HG03378 (cell line): ENCODE measurements around the gene TGFBR3L.
"Not testable (repeated sequence)": the region's sequence is repeated elsewhere in the genome, so short reads cannot be mapped to it uniquely, and the experiment has no call there.

ENCODE experiments used
- ATAC-seq: cut with Tn5 transposase; IDR thresholded peaks from one replicate; pipeline ENCODE4 v1.9.1; 2021; ENCODE audit warnings: mild to moderate bottlenecking, moderate library complexity; ENCODE audit not compliant: unreplicated experiment

TGFBR3L gene

DNA sequence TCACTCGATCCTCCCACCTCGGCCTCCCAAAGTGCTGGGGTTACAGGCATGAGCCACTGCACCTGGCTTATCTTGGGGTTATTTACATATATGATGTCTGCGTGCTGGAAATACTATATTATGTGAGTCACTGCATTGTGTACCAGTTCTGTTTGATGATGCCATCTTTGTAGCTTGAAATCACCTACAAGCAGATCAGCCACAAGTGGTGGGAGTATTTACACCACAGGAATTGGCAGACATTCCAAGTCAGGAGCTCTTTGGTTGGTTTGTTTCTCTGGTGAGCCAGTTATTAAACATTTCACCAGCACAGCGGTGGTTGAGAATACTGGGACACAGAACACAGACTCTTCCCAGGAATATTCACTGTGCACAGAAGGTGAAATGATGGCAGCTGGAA is 33.3 kb downstream of the TGFBR3L start:
- ATAC-seq = no peak

DNA sequence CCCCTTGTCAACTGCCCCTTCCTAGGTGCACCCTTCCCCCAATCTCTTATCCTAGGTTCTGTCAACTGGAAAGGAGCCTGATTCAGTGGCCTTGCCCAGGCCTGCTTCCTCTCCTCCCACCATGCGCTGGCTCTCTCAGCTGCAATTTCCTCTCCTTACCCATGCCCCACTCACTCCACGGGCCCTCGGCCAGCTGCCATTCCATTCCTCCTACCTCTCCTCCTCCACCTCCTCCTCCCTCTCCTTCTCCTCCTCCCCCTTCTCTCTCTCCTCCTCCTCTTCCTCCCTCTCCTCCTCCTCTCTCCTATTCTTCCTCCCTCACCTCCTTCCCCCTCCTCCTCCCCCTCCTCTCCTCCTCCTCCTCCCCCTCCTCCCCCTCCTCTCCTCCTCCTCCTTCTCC is 38.4 kb downstream of the TGFBR3L start:
- ATAC-seq = no peak

DNA sequence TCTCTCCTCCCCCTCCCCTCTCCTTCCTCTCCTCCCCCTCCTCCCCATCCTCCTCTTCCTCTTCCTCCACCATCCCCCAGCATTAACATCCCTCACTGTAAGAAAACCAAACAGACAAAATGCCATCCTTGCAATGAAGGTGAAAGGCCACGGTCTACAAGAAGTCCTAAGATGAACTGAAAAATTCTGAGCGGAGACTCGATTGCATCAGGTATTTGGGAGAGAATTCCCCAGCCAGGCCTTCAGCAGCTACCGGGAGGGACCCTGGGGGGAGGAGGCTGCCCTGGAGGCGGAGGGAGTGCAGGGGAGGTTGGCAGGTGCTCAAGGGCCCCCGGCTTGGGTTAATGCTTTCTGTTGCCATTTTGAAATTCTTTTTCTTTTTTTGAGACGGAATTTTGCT is 38.9 kb downstream of the TGFBR3L start:
- ATAC-seq = no peak

DNA sequence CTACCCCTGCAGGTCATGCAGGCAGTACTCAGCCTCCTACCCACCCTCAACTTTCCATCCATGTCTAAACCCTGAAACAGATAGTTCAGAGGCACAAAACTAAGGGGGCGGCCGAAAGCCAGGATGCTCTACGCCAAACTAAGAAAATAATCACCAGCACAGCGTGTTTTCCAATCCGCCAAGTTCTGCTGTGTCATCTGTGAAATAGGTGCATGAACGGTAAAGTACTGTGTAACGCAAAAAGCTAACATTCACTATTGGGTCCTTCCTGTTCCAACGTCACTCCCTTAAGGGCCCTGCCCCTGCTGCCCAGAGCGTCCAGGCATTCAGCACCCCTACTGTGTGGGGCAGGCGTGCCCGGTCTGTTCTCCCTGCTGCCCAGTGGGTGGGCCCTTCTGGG is 41.1 kb downstream of the TGFBR3L start:
- ATAC-seq = no peak

DNA sequence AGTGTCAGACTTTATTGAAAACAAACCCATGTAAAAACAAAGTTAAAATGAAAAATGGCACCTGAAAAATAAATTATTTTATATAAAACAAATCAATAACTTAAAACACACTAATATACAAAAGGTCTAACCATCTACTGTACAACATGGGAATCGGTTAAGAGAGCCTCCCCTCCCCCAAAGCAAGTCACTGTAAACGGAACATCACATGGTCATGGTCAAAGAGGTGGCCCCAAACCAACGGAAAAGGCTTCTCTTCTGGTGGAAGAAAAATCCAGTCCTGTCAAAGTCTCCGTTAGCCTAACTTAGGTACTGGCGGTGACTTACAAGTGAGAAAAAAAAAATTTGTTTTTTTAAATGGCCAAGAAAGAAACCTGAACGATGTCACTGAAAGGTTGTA is 44.6 kb downstream of the TGFBR3L start:
- ATAC-seq = no peak

DNA sequence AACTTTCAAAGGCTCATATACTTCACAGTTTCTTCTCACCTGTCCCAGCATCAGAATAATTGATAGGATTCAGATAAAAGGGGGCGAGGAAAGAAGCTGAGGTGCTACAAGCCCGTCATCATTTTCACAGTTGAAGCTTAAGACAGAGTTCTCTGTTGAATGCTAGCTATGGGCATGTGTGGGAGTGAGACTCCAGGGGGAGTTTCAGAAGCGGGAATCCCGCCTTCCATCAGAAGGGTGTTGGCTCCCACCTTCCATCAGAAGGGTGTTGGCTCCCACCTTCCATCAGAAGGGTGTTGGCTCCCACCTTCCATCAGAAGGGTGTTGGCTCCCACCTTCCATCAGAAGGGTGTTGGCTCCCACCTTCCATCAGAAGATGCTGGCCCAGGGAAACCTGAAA is 46.5 kb downstream of the TGFBR3L start:
- not testable (repeated sequence) for ATAC-seq

DNA sequence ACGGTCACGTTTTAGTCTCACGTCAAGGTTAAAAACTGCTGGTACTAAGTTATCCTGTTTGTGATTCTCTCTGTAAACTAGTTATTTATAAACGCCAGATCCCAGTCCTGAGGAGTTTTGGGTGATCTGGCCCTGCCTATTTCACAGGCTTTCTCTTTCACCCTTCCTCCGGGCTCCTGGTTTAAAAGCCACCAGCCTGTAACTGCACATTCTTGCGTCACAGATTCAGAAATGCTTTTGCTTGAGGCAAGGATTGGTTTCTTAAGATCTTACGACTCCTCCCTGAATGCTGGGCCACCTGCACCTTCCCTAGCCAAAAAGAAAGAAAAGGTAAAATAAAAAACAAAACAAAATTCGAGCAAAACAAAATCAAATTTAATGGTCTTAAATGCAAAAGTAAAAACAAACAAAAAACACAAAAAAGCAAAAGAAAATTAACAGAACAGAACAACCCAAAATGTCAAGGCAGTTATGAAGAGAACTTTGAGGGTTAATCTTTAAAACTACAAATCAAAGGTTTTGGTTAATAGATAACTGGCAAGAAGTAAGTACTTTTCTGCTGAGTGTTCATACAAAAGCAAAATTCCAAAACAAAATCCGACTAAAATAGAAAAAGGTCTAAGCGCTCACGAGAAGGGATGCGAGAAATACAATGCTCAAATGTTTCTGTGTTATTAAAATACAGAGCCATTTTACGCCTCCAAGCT is 47.4 kb downstream of the TGFBR3L start:
- ATAC-seq = no peak

DNA sequence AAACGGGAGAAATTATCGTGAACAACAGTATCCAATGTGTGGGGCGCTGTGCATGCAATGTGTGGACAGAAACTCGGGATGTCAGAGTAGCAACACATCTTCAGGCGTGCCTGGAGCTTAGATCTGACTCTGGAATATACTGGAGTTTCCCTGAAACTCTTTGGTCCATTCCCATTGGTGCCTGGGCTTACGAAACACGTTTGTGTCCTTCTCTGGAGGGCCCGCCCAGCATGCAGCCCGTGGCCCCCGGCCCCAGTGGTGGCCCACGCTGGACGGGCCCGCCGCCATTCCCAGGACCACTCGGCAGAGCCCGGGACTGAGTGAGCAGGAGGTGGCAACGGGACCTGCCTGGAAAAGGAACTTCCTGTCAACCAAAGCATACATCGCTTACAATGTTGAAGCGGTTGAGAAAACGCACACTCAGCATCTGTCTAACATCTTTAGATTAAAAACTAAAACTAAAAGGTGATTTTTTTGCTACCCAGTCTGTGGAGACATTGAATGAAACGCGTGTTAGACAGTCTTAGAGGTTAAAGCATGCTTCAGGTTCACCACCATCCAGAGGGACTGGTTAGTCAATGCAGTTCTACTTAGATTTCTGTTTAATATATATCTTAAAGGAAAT is 48.1 kb downstream of the TGFBR3L start:
- ATAC-seq = no peak

DNA sequence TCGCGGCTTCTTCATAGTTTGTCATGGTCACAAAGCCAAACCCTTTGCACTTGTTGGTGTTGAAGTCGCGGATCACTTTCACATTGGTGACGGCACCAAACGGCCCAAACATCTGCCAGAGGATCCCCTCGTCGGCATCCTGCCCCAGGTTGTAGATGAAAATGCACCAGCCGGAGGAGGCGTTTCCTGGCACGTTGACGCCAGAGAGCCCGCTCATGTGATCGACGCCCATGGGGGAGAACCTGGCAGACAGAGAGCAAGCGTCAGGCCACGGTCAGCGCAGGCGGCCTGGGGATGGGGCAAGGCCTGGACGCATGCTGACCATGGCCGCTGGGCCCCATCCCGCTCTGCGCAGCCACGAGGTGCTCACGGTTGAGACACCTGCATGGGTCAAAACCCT is 48.9 kb downstream of the TGFBR3L start:
- no peak for ATAC-seq

DNA sequence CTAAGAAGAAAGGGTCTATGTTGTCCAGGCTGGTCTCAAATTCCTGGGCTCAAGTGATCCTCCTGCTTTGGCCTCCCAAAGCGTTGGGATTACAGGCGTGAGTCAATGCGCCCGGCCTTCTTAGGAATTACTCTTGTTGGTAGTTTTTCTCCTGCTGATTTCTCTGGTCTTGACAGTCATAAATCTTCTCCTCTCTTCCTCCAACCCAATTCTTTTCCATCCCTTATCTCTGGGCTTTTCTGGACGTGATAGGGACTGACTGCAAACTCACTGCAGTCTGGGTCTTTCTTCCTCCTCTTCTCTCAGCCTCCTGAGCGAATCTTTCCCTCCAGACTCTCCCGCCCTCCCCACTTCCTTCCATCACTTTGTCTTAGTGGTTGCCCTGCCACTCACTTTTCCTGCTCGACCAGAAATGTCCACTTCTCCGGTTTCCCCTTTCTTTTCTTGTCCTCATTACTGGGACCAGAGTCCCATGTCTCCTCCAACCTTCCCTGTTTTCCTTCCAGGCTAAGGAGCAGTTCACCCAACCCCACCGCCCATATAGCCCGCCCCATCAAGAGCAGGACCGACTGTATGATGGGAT is 50.7 kb downstream of the TGFBR3L start:
- no peak for ATAC-seq

DNA sequence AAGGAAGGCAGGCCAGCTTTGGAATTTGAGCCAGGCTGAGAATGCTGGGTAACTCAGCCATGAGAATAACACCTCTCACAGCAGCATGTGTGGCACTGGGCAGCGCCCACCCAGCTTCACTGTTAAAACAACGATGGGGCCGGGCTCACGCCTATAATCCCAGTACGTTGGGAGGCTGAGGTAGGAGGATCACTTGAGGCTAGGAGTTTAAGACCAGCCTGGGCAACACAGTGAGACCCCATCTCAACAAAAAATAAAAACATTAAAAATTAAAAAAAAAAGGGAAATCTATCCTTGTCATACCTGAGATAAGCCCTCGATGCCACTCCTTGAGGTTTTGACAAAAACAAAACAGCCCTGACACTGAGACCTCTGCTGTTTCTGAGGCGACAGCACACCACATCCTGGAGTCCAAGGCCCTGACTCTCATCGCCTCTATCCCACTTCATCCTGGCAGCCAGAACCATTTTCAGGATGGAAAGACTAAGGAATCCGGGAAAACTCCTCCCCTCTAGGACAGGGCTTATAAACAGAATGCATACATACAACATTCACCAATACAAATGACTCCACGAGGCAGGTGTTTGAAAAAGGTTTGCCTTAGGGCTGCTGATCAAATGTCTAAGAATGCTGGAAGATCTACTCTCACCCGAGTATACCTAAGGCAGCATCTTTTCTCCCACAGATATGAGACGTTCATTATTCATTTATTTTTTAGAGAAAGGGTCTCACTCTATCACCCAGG is 51.5 kb downstream of the TGFBR3L start:
- no peak for ATAC-seq

DNA sequence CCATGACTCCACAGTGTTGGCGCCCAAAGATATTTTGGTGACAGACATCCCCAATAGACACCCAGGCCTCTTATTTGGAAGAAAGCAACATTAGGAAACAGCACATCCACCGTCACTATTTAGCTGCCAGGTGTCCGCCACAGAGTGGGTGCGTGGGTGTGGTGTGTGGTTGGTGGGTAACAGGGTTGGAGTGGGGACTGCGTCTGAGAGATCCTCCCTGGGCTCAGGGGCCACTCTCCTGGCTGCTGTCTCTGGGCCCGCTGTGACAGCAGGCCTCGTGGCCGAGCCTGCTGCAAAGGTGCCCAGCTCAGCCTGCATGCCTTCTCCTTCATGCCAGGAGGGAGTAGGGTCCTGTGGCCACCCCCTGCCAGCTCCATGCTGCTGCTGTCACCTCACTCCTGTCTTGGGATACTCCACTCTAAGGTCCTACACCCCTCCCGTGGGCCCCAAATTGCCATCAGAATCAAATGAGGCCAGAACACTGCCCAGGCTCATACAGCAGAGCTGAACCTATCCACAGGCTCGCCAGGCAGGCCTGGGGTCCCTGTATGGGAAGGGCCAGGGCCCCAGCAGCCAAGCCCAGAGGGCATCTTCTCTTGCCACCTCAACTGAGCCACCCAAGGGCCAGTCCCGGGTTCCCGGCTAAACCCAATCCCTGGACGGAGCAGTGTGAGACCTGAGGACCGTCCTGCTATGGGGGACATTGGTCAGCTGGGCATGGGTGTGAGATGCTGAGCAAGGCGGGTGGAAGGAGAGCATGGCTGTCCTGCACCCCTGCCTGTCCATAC is 53.6 kb downstream of the TGFBR3L start:
- ATAC-seq = no peak
